IPS-18a (cell line): ENCODE data around the gene OLFML3.

Experiments used
- H3K27ac ChIP-seq: one replicate; pipeline ENCODE4 v1.5.1; 2013; ENCODE audit warnings: low read length
- H3K27me3 ChIP-seq: one replicate; pipeline ENCODE4 v1.6.1; 2013; ENCODE audit warnings: mild to moderate bottlenecking, low read length; ENCODE audit not compliant: control insufficient read depth, insufficient read depth
- H3K36me3 ChIP-seq: one replicate; pipeline ENCODE4 v1.6.1; 2013; ENCODE audit warnings: low read depth, low read length; ENCODE audit not compliant: control insufficient read depth
- H3K4me1 ChIP-seq: one replicate; pipeline ENCODE4 v1.6.1; 2013; ENCODE audit warnings: low read depth, low read length; ENCODE audit not compliant: control insufficient read depth
- H3K4me3 ChIP-seq: one replicate; pipeline ENCODE4 v1.5.1; 2013; ENCODE audit warnings: low read length
- H3K9ac ChIP-seq: one replicate; pipeline ENCODE4 v1.6.1; 2013; ENCODE audit warnings: mild to moderate bottlenecking, low read length, moderate library complexity
- H3K9me3 ChIP-seq: one replicate; pipeline ENCODE4 v1.6.1; 2013; ENCODE audit warnings: low read depth, low read length; ENCODE audit not compliant: control insufficient read depth

Gene OLFML3

GRCh38 chr1:113981962-113982931 is 3.0 kb downstream of the OLFML3 start:
- Histone ChIP-seq H3K9ac (no peak overlapping the region), H3K9me3 (no peaks in the 10 kb centered on the region), H3K27me3 (no peaks in the 10 kb centered on the region), H3K36me3 (peaks cover 2% of the 10 kb centered on the region), H3K4me3 (no peak overlapping the region), H3K4me1 (peaks cover 49% of the 10 kb centered on the region), H3K27ac (no peak overlapping the region)

GRCh38 chr1:113982949-113983348 is 3.7 kb downstream of the OLFML3 start:
- no peak overlapping the region for H3K27ac ChIP-seq
- H3K9ac ChIP-seq, result no peak overlapping the region
- H3K4me1 ChIP-seq, result peaks cover 44% of the 10 kb centered on the region
- no peaks in the 10 kb centered on the region for H3K9me3 ChIP-seq
- H3K27me3 ChIP-seq, result no peaks in the 10 kb centered on the region
- peaks cover 2% of the 10 kb centered on the region for H3K36me3 ChIP-seq
- no peak overlapping the region for H3K4me3 ChIP-seq

- peaks cover 2% of the 10 kb centered on the region for H3K36me3 ChIP-seq
- H3K4me1 ChIP-seq, result peaks cover 40% of the 10 kb centered on the region
- no peaks in the 10 kb centered on the region for H3K27me3 ChIP-seq
- H3K27ac ChIP-seq, result no peak overlapping the region
- H3K9ac ChIP-seq, result no peak overlapping the region
- H3K4me3 ChIP-seq, result no peak overlapping the region
- H3K9me3 ChIP-seq, result no peaks in the 10 kb centered on the region
Observed at GRCh38 chr1:113983391-113983790, 4.1 kb downstream of the OLFML3 start.

- H3K27ac ChIP-seq, result no peak overlapping the region
- H3K4me3 ChIP-seq, result no peak overlapping the region
- H3K36me3 ChIP-seq, result peaks cover 2% of the 10 kb centered on the region
- peaks cover 36% of the 10 kb centered on the region for H3K4me1 ChIP-seq
- no peaks in the 10 kb centered on the region for H3K9me3 ChIP-seq
- H3K9ac ChIP-seq, result no peak overlapping the region
- H3K27me3 ChIP-seq, result no peaks in the 10 kb centered on the region
Observed at GRCh38 chr1:113983826-113984225, 4.6 kb downstream of the OLFML3 start.

DNA sequence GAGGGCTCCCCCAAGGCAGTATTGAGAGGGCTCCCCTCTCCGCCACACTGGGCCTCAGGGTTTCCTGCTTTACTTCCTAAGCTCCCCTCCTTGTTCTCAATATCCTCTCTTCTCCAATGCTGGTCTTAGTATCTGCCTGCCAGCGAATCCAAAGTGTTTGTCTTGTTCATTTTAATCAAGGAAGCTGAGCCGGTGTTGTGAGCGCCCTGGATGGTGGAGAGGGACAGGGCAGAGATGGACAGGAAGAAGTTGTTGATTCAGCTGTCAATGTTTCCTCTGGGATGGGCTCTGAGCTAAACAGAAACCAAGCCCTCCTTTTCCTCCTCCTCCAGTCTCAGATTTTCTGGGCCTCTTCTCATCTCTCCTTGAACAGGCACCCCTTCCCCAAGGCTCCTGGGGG is 5.4 kb downstream of the OLFML3 start:
- peaks cover 27% of the 10 kb centered on the region for H3K4me1 ChIP-seq
- no peak overlapping the region for H3K4me3 ChIP-seq
- H3K27ac ChIP-seq, result no peak overlapping the region
- H3K27me3 ChIP-seq, result no peaks in the 10 kb centered on the region
- no peaks in the 10 kb centered on the region for H3K9me3 ChIP-seq
- H3K9ac ChIP-seq, result no peak overlapping the region
- H3K36me3 ChIP-seq, result peaks cover 2% of the 10 kb centered on the region

DNA sequence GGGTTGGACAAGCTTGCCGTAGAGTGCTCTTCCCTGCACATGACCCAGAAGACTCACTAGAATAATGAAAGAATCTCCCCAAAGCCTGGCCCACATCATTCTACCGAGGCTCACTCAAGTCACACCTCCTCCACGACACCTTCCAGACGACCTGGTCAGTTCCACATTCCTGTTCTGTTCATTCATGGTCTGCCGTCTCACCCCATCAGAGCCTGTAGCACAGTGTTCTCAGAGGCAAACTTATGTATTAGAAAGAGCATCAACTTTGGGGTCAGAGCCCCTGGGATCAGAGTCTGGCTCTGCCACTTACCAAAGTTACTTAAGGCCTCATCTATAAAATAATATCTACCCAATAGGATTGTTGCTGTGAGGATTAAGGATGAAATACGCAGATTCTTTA is 7.5 kb downstream of the OLFML3 start:
- Histone ChIP-seq H3K9me3 (no peaks in the 10 kb centered on the region), H3K27me3 (no peaks in the 10 kb centered on the region), H3K27ac (no peak overlapping the region), H3K36me3 (no peaks in the 10 kb centered on the region), H3K4me3 (no peak overlapping the region), H3K4me1 (peaks cover 16% of the 10 kb centered on the region), H3K9ac (no peak overlapping the region)

DNA sequence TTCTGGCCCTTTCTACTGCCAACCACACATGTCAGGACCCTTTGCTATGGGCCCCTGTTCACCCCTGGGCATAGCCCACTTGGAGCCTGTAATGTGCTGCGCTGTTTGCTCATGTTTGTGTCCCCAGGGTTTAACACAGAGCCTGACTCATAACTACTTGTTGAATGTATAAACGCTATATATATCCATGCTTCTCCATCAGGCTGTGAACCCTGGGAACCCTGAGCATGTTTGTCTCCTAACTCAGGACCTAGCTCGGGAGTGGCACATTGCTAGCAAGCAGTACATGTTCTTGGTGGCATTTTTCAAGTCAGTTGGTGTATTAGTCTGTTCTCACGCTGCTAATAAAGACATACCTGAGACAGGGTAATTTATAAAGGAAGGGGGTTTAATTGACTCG is 8.0 kb downstream of the OLFML3 start:
- H3K4me1 ChIP-seq, result peaks cover 12% of the 10 kb centered on the region
- no peak overlapping the region for H3K27ac ChIP-seq

GRCh38 chr1:113990530-113990929 is 11.3 kb downstream of the OLFML3 start:
- Histone ChIP-seq H3K9ac (no peak overlapping the region), H3K9me3 (no peaks in the 10 kb centered on the region), H3K36me3 (no peaks in the 10 kb centered on the region), H3K27me3 (no peaks in the 10 kb centered on the region), H3K4me3 (no peak overlapping the region), H3K27ac (no peak overlapping the region), H3K4me1 (no peaks in the 10 kb centered on the region)

More for the DNA sequence above, 8.0 kb downstream of the OLFML3 start:
- no peak overlapping the region for H3K4me3 ChIP-seq
- H3K36me3 ChIP-seq, result no peaks in the 10 kb centered on the region
- no peaks in the 10 kb centered on the region for H3K9me3 ChIP-seq
- H3K27me3 ChIP-seq, result no peaks in the 10 kb centered on the region
- H3K9ac ChIP-seq, result no peak overlapping the region

DNA sequence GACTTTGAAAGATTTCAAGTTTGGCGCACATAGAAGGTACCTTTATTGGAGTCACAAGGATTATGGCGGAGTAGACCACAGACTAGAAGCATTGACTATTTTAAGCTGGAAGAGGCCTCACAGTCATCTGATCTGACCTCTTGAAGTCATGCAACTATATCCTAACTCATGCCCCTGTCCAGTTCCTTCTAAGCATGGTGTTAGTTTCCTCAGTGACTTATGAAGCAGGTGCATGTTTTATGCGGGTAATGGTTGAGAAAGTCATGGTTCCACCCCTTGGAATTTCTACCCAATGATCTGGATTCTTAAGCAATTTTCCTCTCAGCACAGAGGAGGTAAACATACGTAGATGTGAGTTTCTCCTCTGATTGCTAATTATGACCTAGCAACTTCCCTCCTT is 11.7 kb downstream of the OLFML3 start:
- no peaks in the 10 kb centered on the region for H3K9me3 ChIP-seq
- no peak overlapping the region for H3K4me3 ChIP-seq
- no peak overlapping the region for H3K27ac ChIP-seq
- H3K27me3 ChIP-seq, result no peaks in the 10 kb centered on the region
- H3K36me3 ChIP-seq, result no peaks in the 10 kb centered on the region
- no peak overlapping the region for H3K9ac ChIP-seq
- H3K4me1 ChIP-seq, result no peaks in the 10 kb centered on the region

DNA sequence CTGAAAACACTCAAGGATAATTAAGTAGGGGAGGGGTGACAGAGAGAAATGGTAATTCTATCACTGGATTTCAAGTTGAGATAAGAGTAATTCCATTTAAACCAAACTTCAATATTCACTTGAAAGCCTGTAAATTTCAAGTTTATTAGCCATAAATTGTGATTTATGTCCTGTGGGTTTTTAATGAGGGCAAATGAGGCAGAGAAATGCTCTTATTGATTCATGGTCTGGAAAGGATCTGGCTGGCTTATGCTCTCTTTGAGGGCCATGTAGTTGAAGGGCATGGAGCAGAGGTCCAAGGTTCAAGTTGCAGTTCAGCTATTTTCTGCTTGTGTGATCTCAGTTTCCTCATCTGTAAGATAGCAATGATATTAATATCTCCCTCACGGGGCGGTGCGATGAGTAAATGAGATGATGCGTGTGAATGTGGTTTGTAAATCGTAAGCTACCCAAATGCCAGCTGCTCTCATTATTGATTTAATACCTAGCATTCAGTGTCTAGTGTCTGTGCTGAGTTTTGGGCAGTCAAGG is 12.3 kb downstream of the OLFML3 start:
- H3K9me3 ChIP-seq, result peaks cover 3% of the 10 kb centered on the region
- H3K36me3 ChIP-seq, result no peaks in the 10 kb centered on the region
- H3K27ac ChIP-seq, result no peak overlapping the region
- H3K4me3 ChIP-seq, result no peak overlapping the region
- H3K4me1 ChIP-seq, result no peaks in the 10 kb centered on the region
- no peak overlapping the region for H3K9ac ChIP-seq
- no peaks in the 10 kb centered on the region for H3K27me3 ChIP-seq

DNA sequence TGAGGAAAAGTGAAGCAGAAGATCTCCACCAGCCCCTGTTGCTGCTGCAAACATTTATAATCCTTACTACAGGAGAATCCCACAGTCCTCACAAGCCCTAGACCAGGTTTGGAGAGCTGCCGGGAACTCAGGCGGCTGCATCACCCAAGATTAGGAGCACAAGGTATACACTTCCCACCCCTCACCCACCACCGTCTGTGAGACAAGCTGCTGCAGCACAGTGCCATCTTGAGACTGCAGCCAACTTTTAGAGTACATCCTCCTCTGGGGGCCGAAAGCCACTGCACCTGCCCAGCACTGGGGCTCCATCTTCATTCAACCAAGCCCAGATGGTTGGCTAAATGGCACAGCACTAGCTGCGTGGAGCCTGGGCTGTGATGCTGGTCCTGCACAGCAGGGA is 13.8 kb downstream of the OLFML3 start:
- H3K36me3 ChIP-seq, result no peaks in the 10 kb centered on the region
- H3K9me3 ChIP-seq, result peaks cover 5% of the 10 kb centered on the region
- H3K27me3 ChIP-seq, result no peaks in the 10 kb centered on the region
- no peak overlapping the region for H3K4me3 ChIP-seq
- H3K9ac ChIP-seq, result no peak overlapping the region
- no peaks in the 10 kb centered on the region for H3K4me1 ChIP-seq
- H3K27ac ChIP-seq, result no peak overlapping the region

DNA sequence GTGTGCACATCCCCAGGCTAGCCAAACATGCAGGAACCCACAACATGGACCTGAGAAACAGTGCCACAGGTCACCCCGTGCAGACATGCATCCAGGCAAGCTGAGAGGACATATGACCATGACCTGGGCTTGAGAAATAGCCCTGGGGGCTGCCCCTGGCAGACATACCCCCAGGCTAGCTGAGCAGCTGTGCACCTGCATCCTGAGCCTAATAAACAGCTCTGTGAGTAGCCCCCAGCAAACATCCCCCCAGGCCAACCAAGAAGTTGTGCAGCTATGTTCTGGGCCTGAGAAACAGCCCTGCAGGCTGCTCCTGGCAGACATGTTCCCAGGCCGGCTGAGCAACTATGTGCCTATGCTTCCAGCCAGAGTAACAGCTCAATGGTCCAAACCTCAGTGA is 14.5 kb downstream of the OLFML3 start:
- Histone ChIP-seq H3K27me3 (no peaks in the 10 kb centered on the region), H3K9me3 (peaks cover 5% of the 10 kb centered on the region), H3K27ac (no peak overlapping the region), H3K9ac (no peak overlapping the region), H3K4me1 (no peaks in the 10 kb centered on the region), H3K4me3 (no peak overlapping the region), H3K36me3 (no peaks in the 10 kb centered on the region)
